ENCODE measurements around the gene BCL2L1. TPM values are rescaled to one million over a fixed set of nuclear protein-coding genes. Genes with fewer than 3 reads are reported as not detected.
"Not testable (repeated sequence)": the region's sequence is repeated elsewhere in the genome, so short reads cannot be mapped to it uniquely, and the experiment has no call there.

Gene BCL2L1
- total RNA-seq, 2 donors from 2014 or later: 84.8 to 89.0 TPM

GRCh38 chr20:31667315-31668285, 55.1 kb downstream of the BCL2L1 start:
- intact Hi-C loops (cut with DNase I, micrococcal nuclease): loop anchor here in 1 of 2 donors (10.0 kb wide), 1 partner anchor 57 kb away; the partner anchor contains the start of gene BCL2L1
- DNase-seq (no peak), ATAC-seq (no peak)

GRCh38 chr20:31666258-31667042, 56.2 kb downstream of the BCL2L1 start:
- peak; percentile 66 to 79 for DNase-seq
- intact Hi-C loops (cut with DNase I, micrococcal nuclease): loop anchor here in 1 of 2 donors (10.0 kb wide), 1 partner anchor 58 kb away; the partner anchor contains the start of gene BCL2L1

GRCh38 chr20:31665753-31666152, 56.9 kb downstream of the BCL2L1 start:
- DNase-seq (no peak), ATAC-seq (no peak)
- intact Hi-C loops (cut with DNase I, micrococcal nuclease): loop anchor here in 1 of 2 donors (10.0 kb wide), 1 partner anchor 59 kb away; the partner anchor contains the start of gene BCL2L1

More at GRCh38 chr20:31666258-31667042, 56.2 kb downstream of the BCL2L1 start:
- peak; percentile 55 for ATAC-seq

GRCh38 chr20:31664696-31665354, 57.8 kb downstream of the BCL2L1 start:
- ATAC-seq (peak; percentile 20), DNase-seq (peak; percentile 57 to 66)
- intact Hi-C loops (cut with DNase I, micrococcal nuclease): loop anchor here (5.0 to 10.0 kb wide), 2 partner anchors 57 to 60 kb away; partner anchors contain the start of gene BCL2L1 (in 2 of the 2)

- ATAC-seq (peak; percentile 75), DNase-seq (peak; percentile 74 to 88)
- intact Hi-C loops (cut with DNase I, micrococcal nuclease): loop anchor here (5.0 to 10.0 kb wide), 2 partner anchors 58 to 61 kb away; partner anchors contain the start of gene BCL2L1 (in 2 of the 2)
Measured at GRCh38 chr20:31663838-31664695, 58.6 kb downstream of the BCL2L1 start.

- no peak for DNase-seq
- intact Hi-C loops (cut with DNase I, micrococcal nuclease): loop anchor here (5.0 to 10.0 kb wide), 2 partner anchors 59 to 61 kb away; partner anchors contain the start of gene BCL2L1 (in 2 of the 2)
- ATAC-seq: no peak
Measured at GRCh38 chr20:31663524-31663837, 59.2 kb downstream of the BCL2L1 start.

GRCh38 chr20:31662372-31662854, 60.3 kb downstream of the BCL2L1 start:
- ATAC-seq (no peak), DNase-seq (no peak)
- intact Hi-C loops (cut with DNase I, micrococcal nuclease): loop anchor here (5.0 to 10.0 kb wide), 2 partner anchors 60 to 62 kb away; partner anchors contain the start of gene BCL2L1 (in 2 of the 2)

GRCh38 chr20:31661625-31662371, 60.9 kb downstream of the BCL2L1 start:
- ATAC-seq (peak; percentile 61), DNase-seq (peak; percentile 73 to 93)
- intact Hi-C loops (cut with DNase I, micrococcal nuclease): loop anchor here (5.0 to 10.0 kb wide), 2 partner anchors 61 to 63 kb away; partner anchors contain the start of gene BCL2L1 (in 2 of the 2)

GRCh38 chr20:31654534-31654933, 68.1 kb downstream of the BCL2L1 start:
- intact Hi-C loops (cut with DNase I, micrococcal nuclease): no loop called here
- no peak for ATAC-seq
- no peak for DNase-seq

- intact Hi-C loops (cut with DNase I, micrococcal nuclease): no loop called here
- DNase-seq (no peak), ATAC-seq (no peak)
Measured at GRCh38 chr20:31653561-31653960, 69.1 kb downstream of the BCL2L1 start.

- DNase-seq (no peak), ATAC-seq (no peak)
- intact Hi-C loops (cut with DNase I, micrococcal nuclease): no loop called here
Measured at GRCh38 chr20:31652917-31653396, 69.7 kb downstream of the BCL2L1 start.

GRCh38 chr20:31648104-31648503, 74.6 kb downstream of the BCL2L1 start:
- ATAC-seq; DNase-seq; intact Hi-C loops (cut with DNase I, micrococcal nuclease): not testable (repeated sequence)

- DNase-seq (no peak), ATAC-seq (no peak)
Measured at GRCh38 chr20:31644701-31645100, 78.0 kb downstream of the BCL2L1 start.

GRCh38 chr20:31643522-31643921, 79.1 kb downstream of the BCL2L1 start:
- DNase-seq (no peak), ATAC-seq (no peak)
- intact Hi-C loops (cut with DNase I, micrococcal nuclease): no loop called here

More at GRCh38 chr20:31644701-31645100, 78.0 kb downstream of the BCL2L1 start:
- intact Hi-C loops (cut with DNase I, micrococcal nuclease): no loop called here

- ATAC-seq (no peak), DNase-seq (no peak)
- intact Hi-C loops (cut with DNase I, micrococcal nuclease): no loop called here
Measured at GRCh38 chr20:31642837-31643236, 79.8 kb downstream of the BCL2L1 start.

GRCh38 chr20:31641391-31641790, 81.3 kb downstream of the BCL2L1 start:
- intact Hi-C loops (cut with DNase I, micrococcal nuclease): no loop called here
- no peak for DNase-seq
- ATAC-seq: no peak
